ENCODE measurements around the gene HPCAL1.
"Not testable (repeated sequence)": the region's sequence is repeated elsewhere in the genome, so short reads cannot be mapped to it uniquely, and the experiment has no call there.

DNA sequence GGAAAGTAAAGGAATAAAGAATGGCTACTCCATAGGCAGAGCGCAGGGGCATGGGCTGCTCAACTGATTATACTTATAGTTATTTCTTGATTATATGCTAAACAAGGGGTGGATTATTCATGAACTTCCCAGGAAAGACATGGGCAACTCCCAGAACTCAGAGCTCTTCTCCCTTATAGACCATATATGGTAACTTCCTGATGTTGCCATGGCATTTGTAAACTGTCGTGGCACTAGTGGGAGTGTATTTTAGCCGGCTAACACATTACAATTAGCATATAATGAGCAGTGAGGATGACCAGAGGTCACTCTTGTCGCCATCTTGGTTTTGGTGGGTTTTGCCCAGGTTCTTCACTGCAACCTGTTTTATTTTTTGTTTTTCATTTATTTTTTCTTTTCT, 7.1 kb upstream of the HPCAL1 start:
- TF ChIP-seq, protein P1, sequence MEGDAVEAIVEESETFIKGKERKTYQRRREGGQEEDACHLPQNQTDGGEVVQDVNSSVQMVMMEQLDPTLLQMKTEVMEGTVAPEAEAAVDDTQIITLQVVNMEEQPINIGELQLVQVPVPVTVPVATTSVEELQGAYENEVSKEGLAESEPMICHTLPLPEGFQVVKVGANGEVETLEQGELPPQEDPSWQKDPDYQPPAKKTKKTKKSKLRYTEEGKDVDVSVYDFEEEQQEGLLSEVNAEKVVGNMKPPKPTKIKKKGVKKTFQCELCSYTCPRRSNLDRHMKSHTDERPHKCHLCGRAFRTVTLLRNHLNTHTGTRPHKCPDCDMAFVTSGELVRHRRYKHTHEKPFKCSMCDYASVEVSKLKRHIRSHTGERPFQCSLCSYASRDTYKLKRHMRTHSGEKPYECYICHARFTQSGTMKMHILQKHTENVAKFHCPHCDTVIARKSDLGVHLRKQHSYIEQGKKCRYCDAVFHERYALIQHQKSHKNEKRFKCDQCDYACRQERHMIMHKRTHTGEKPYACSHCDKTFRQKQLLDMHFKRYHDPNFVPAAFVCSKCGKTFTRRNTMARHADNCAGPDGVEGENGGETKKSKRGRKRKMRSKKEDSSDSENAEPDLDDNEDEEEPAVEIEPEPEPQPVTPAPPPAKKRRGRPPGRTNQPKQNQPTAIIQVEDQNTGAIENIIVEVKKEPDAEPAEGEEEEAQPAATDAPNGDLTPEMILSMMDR (IDR thresholded peaks at IDR 0.05) = not testable (repeated sequence)
- not testable (repeated sequence) for TF ChIP-seq ZFX (IDR thresholded peaks at IDR 0.05; ENCODE audit: borderline replicate concordance)

All from 22Rv1 (cell line).